Pancreas (tissue), 10 donors: Measurements from ENCODE around the gene TMPRSS6. TPM values are rescaled to one million over a fixed set of nuclear protein-coding genes. Genes with fewer than 3 reads are reported as not detected.
A peak's percentile ranks its signal among the peaks of the same experiment; 100 is the strongest.
"Not testable (repeated sequence)": the region's sequence is repeated elsewhere in the genome, so short reads cannot be mapped to it uniquely, and the experiment has no call there.

ENCODE experiments used
- ATAC-seq, 4 donors: fragments of 200-7000 bp; cut with Tn5 transposase; one replicate each; pipeline versions ENCODE4 v1.8.0 to v1.9.1; 2020; ENCODE audit warnings: mild to moderate bottlenecking in 4 of 4, moderate library complexity in 4 of 4
- DNase-seq, 6 donors: peaks; one replicate each; pipeline ENCODE4 v3.0.0-alpha.2; 2020
- FAIRE-seq: peaks from 2 replicates; lab custom pipeline; 2012; peaks lifted over from hg19 to GRCh38; lab: Jason Lieb, UNC
- H3K27ac ChIP-seq, 4 donors: fragments of 200-600 bp; sonication (generic); 1 replicate in 3 of 4; 2 replicates in 1 of 4; pipeline versions ENCODE4 v1.5.0 to v1.8.0; 2020
- H3K27me3 ChIP-seq, 4 donors: fragments of 200-600 bp; one replicate each; pipeline ENCODE4 v1.8.0; 2021
- H3K36me3 ChIP-seq, 3 donors: fragments of 200-600 bp; sonication (generic) in 1 of 3; one replicate each; pipeline versions ENCODE4 v1.5.0 to v1.8.0; 2020 to 2021
- H3K4me1 ChIP-seq, 3 donors: fragments of 200-600 bp; one replicate each; pipeline ENCODE4 v1.8.0; 2021
- H3K4me3 ChIP-seq, 4 donors: fragments of 200-600 bp; sonication (generic) in 2 of 4; one replicate each; pipeline versions ENCODE4 v1.5.0 to v1.8.0; 2020 to 2021
- H3K9me3 ChIP-seq, 4 donors: fragments of 200-600 bp; one replicate each; pipeline ENCODE4 v1.8.0; 2021
- WGBS, 2 donors: extraction: QIAGEN DNeasy Blood & Tissue Kit; methylation state at CpG; one replicate each; pipeline ENCODE4 v1.1.7; 2013; 5-methylcytosine and 5-hydroxymethylcytosine counted together
- intact Hi-C, 3 donors: fragments of 100-400 bp; cut with DNase I; formaldehyde crosslinking; loops; one replicate each; pipeline versions ENCODE4 v1.11.1 to v1.14.2; 2022
- polyA plus RNA-seq, 2 donors: library from polyadenylated mRNA; stranded (reverse); fragments of 200-250 nt; gene quantifications; one replicate each; pipeline ENCODE4 v1.2.3, GENCODE V29; 2013
- total RNA-seq, 6 donors: library from RNA; stranded (reverse); fragmentation: NEBNext Ultra II Directional in 4 of 6; extraction: Animal tissue kit (Norgen Biotek cat#: 25700) in 4 of 6; gene quantifications; one replicate each; pipeline versions ENCODE4 v1.2.1 to v1.2.4, GENCODE V29; 2021 to 2023
- TF ChIP-seq, protein P1 (sequence below), 4 donors: fragments of 200-600 bp; sonication (generic) in 3 of 4; IDR thresholded peaks; one replicate each; pipeline versions ENCODE4 v1.5.0 to v1.8.0; 2021; ENCODE audit warnings: antibody characterized with exemption in 4 of 4
- donor health status: healthy with polysubstance abuse.
- donor health status: DM: no; HTN: no; CAD: no; lungs with moderate emphysema.
- donor health status: DM: no; HTN: no; CAD: no.
- donor health status: control.
- donor health status: control.
- donor health status: Bipolar disorder and iron deficiency.
- donor health status: DM: yes; HTN: yes; CAD: no.
- donor health status: DM: no; HTN: no; CAD: no.
- donor health status: DM: no; HTN: no; CAD: no.
- donor health status: DM: yes; HTN: yes; CAD: no.

The TMPRSS6 gene
- total and polyA plus RNA-seq, 8 donors, result 0.13 to 3.1 (median 0.33) TPM

DNA sequence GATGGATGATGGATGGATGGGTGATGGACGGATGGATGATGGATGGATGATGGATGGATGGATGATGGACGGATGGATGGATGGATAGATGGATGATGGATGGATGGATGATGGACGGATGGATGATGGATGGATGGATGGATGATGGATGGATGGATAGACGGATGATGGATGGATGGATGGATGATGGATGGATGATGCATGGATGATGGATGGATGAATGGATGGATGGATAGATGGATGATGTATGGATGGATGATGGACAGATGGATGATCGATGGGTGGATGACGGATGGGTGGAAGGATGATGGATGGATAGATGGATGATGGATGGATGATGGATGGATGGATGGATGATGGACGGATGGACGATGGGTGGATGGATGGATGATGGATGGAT, 36.8 kb downstream of the TMPRSS6 start:
- DNase-seq (no peak), FAIRE-seq (no peak), ATAC-seq (no peak)
- Histone ChIP-seq H3K4me3 (no peak overlapping the region), H3K27me3 (peaks cover 0 to 10% (median 4%) of the 10 kb centered on the region in 4 donors), H3K9me3 (no peaks in the 10 kb centered on the region), H3K27ac (no peak overlapping the region), H3K36me3 (no peaks in the 10 kb centered on the region), H3K4me1 (no peaks in the 10 kb centered on the region)
- 73 to 86% methylated on average over 8 of the region's 8 CpGs for WGBS, 2 donors
- TF ChIP-seq, protein P1, sequence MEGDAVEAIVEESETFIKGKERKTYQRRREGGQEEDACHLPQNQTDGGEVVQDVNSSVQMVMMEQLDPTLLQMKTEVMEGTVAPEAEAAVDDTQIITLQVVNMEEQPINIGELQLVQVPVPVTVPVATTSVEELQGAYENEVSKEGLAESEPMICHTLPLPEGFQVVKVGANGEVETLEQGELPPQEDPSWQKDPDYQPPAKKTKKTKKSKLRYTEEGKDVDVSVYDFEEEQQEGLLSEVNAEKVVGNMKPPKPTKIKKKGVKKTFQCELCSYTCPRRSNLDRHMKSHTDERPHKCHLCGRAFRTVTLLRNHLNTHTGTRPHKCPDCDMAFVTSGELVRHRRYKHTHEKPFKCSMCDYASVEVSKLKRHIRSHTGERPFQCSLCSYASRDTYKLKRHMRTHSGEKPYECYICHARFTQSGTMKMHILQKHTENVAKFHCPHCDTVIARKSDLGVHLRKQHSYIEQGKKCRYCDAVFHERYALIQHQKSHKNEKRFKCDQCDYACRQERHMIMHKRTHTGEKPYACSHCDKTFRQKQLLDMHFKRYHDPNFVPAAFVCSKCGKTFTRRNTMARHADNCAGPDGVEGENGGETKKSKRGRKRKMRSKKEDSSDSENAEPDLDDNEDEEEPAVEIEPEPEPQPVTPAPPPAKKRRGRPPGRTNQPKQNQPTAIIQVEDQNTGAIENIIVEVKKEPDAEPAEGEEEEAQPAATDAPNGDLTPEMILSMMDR (IDR thresholded peaks at IDR 0.05), result no peak
- intact Hi-C loops, result loop anchor here in 2 of 3 donors (10.0 kb wide), 1 partner anchor 132 kb away; no protein-coding TSS in a partner anchor

DNA sequence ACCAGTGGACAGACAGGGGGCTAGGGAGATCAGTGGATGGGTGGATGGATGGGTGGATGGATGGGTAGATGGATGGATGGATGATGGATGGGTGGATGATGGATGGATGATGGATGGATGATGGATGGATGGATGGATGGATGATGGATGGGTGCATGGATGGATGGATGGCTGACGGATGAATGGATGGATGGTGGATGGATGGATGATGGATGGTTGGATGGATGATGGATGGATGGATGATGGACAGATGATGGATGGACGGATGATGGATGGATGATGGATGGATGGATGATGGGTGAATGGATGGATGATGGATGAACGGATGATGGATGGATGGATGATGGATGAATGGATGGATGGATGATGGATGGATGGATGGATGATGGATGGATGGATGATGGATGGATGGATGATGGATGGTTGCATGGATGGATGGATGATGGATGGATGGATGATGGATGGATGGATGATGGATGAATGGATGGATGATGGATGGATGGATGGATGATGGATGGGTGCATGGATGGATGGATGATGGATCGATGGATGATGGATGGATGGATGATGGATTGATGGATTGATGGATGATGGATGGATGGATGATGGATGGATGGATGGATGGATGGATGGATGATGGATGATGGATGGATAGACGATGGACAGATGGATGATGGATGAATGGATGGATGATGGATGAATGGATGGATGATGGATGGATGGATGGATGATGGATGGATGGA, 37.5 kb downstream of the TMPRSS6 start:
- not testable (repeated sequence) for H3K27ac ChIP-seq, H3K4me3 ChIP-seq, FAIRE-seq, H3K9me3 ChIP-seq, ATAC-seq, H3K4me1 ChIP-seq, DNase-seq, H3K36me3 ChIP-seq
- peaks cover 0 to 10% (median 4%) of the 10 kb centered on the region in 4 donors for H3K27me3 ChIP-seq
- 80 to 87% methylated on average over 5 of the region's 5 CpGs for WGBS, 2 donors
- intact Hi-C loops, result loop anchor here in 2 of 3 donors (10.0 kb wide), 1 partner anchor 133 kb away; no protein-coding TSS in a partner anchor

DNA sequence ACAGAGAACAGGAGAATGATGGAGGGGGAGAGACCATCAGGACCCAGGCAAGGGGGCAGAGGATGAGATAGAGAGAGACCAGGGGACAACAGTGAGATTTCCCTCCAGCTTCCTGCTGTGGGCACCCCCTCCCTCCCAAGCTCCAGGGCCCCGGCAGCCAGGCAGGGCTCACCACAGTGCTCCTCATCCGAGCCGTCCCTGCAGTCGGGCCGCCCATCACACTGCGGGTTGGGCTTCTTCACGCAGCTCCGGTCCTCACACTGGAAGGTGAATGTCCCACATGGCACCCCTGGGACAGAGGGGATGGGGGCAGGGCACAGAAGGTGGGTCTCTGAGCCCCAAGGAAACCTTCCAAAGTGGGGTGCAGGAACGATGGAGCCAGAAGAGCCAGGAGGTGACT, 38.8 kb downstream of the TMPRSS6 start:
- Histone ChIP-seq H3K4me1 (no peaks in the 10 kb centered on the region), H3K9me3 (no peaks in the 10 kb centered on the region), H3K36me3 (no peaks in the 10 kb centered on the region), H3K4me3 (no peak overlapping the region), H3K27me3 (peaks cover 0 to 10% (median 4%) of the 10 kb centered on the region in 4 donors), H3K27ac (no peak overlapping the region)
- 31 to 52% methylated on average over 8 to 9 of the region's 9 CpGs for WGBS, 2 donors
- ATAC-seq (no peak), FAIRE-seq (no peak), DNase-seq (peak in 1 of 6 donors; percentile 45)
- TF ChIP-seq, protein P1 (IDR thresholded peaks at IDR 0.05), result no peak
- intact Hi-C loops, result loop anchor here in 2 of 3 donors (10.0 kb wide), 1 partner anchor 134 kb away; no protein-coding TSS in a partner anchor

GRCh38 chr22:37070334-37070733, 39.2 kb downstream of the TMPRSS6 start:
- no peak overlapping the region for H3K4me3 ChIP-seq
- FAIRE-seq (no peak), DNase-seq (peak in 1 of 6 donors; percentile 47), ATAC-seq (no peak)
- H3K27ac ChIP-seq, result no peak overlapping the region
- H3K36me3 ChIP-seq, result no peaks in the 10 kb centered on the region
- H3K27me3 ChIP-seq, result peaks cover 0 to 10% (median 4%) of the 10 kb centered on the region in 4 donors
- H3K9me3 ChIP-seq, result no peaks in the 10 kb centered on the region
- H3K4me1 ChIP-seq, result no peaks in the 10 kb centered on the region
- intact Hi-C loops, result loop anchor here in 2 of 3 donors (10.0 kb wide), 1 partner anchor 134 kb away; no protein-coding TSS in a partner anchor
- TF ChIP-seq, protein P1 (IDR thresholded peaks at IDR 0.05), result no peak
- WGBS, 2 donors, result 37 to 49% methylated on average over 8 of the region's 8 CpGs

DNA sequence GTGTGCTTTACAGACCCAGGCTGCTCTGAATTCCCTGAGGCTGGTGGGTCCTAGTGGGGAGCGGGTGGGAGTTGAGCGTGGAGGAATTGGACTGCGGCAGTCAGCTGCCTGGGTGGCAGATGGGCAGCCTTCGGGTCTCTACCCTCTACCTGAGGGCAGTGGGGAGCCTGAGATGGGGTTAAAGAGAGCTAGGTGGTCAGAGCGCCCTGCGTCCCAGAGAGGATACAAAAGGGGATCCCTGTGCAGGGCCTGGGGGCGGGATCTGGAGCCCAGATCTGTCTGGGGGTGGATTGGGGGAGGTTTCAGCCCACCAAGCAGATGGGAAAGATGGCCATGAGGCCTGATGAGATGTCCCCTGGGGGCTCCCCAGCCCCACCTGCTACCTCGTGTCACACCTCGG, 39.8 kb downstream of the TMPRSS6 start:
- intact Hi-C loops, result loop anchor here in 2 of 3 donors (10.0 kb wide), 1 partner anchor 135 kb away; no protein-coding TSS in a partner anchor
- DNase-seq (peak in 1 of 6 donors; percentile 22), ATAC-seq (no peak), FAIRE-seq (no peak)
- Histone ChIP-seq H3K27me3 (peaks cover 0 to 10% (median 4%) of the 10 kb centered on the region in 4 donors), H3K4me1 (no peaks in the 10 kb centered on the region), H3K27ac (no peak overlapping the region), H3K4me3 (no peak overlapping the region), H3K9me3 (no peaks in the 10 kb centered on the region), H3K36me3 (no peaks in the 10 kb centered on the region)
- TF ChIP-seq, protein P1 (IDR thresholded peaks at IDR 0.05), result no peak
- 59 to 71% methylated on average over 9 of the region's 9 CpGs for WGBS, 2 donors
